ENCODE measurements around the gene ADAMTSL3.

- TF ChIP-seq POLR2A (IDR thresholded peaks at IDR 0.05; ENCODE audit: low read length) (no peak), GATA1 (IDR thresholded peaks at IDR 0.05; ENCODE audit: low read depth, low read length) (no peak)
Measured at GRCh38 chr15:83710452-83710851, 56.5 kb downstream of the ADAMTSL3 start.

Measured in erythroblast (primary cell).